GM12873 (cell line): ENCODE measurements around the gene COG8.

Experiments used
- TF ChIP-seq, protein P1 (sequence below): IDR thresholded peaks from 2 replicates; pipeline ENCODE4 v1.5.1; 2012; ENCODE audit warnings: low read depth, mild to moderate bottlenecking, moderate library complexity, low read length, control low read depth; ENCODE audit not compliant: insufficient read depth; ENCODE audit errors: missing control alignments

Gene COG8, protein sequence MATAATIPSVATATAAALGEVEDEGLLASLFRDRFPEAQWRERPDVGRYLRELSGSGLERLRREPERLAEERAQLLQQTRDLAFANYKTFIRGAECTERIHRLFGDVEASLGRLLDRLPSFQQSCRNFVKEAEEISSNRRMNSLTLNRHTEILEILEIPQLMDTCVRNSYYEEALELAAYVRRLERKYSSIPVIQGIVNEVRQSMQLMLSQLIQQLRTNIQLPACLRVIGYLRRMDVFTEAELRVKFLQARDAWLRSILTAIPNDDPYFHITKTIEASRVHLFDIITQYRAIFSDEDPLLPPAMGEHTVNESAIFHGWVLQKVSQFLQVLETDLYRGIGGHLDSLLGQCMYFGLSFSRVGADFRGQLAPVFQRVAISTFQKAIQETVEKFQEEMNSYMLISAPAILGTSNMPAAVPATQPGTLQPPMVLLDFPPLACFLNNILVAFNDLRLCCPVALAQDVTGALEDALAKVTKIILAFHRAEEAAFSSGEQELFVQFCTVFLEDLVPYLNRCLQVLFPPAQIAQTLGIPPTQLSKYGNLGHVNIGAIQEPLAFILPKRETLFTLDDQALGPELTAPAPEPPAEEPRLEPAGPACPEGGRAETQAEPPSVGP

DNA sequence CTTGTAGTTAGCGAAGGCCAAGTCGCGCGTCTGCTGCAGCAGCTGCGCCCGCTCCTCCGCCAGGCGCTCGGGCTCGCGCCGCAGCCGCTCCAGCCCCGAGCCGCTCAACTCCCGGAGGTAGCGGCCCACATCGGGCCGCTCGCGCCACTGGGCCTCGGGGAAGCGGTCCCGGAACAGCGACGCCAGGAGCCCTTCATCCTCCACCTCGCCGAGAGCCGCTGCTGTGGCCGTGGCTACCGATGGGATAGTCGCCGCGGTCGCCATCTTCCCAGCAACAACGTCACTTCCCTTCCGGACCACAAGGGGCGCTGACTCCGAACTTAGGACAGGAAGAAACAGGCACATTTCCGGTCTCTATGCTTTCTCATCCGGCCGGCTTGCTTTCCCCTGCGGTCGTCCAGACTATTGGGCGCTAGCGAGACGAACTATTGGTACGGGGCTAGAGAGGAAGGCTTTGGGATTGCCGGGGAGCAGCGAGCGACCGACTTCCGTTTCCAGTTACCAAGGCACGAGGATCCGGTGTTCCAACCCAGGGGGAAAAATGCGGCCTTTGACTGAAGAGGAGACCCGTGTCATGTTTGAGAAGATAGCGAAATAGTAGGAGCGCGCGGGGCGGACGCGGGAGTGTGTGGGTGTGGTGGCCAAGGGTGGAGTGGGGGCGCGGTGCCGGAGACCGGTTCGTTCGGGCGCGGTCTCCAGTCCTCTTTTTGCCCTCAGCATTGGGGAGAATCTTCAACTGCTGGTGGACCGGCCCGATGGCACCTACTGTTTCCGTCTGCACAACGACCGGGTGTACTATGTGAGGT is at the start of gene COG8, which contains the start of gene NIP7:
Gene COG8, minus strand, starts transcription at position 276 of the 806 bp plus-strand sequence. Its CDS starts 12 bp downstream, at position 264.
Gene NIP7, plus strand, starts transcription at position 484 of the 806 bp plus-strand sequence. Its CDS starts 58 bp downstream, at position 542.
- TF ChIP-seq, protein P1, sequence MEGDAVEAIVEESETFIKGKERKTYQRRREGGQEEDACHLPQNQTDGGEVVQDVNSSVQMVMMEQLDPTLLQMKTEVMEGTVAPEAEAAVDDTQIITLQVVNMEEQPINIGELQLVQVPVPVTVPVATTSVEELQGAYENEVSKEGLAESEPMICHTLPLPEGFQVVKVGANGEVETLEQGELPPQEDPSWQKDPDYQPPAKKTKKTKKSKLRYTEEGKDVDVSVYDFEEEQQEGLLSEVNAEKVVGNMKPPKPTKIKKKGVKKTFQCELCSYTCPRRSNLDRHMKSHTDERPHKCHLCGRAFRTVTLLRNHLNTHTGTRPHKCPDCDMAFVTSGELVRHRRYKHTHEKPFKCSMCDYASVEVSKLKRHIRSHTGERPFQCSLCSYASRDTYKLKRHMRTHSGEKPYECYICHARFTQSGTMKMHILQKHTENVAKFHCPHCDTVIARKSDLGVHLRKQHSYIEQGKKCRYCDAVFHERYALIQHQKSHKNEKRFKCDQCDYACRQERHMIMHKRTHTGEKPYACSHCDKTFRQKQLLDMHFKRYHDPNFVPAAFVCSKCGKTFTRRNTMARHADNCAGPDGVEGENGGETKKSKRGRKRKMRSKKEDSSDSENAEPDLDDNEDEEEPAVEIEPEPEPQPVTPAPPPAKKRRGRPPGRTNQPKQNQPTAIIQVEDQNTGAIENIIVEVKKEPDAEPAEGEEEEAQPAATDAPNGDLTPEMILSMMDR: peak; percentile 86

DNA sequence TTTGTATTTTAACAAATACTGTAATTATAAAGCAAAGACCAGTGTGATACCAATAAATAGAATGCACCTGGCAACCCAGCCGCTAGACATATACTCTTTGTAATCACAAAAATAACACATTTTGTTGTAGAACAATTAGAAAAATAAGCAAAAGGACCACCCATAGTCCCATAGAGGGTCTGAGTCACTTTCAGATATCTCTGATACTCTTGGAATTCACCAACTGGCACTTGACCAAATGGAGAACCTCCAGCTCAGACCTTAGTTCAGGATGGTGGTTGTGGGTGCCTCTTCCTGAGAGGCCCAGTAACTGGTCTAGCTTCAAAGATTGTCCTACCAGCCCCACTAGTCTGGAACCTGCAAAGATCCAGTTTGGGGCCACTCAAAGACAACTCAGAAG is 47.2 kb upstream of the COG8 start:
- TF ChIP-seq, protein P1: no peak

DNA sequence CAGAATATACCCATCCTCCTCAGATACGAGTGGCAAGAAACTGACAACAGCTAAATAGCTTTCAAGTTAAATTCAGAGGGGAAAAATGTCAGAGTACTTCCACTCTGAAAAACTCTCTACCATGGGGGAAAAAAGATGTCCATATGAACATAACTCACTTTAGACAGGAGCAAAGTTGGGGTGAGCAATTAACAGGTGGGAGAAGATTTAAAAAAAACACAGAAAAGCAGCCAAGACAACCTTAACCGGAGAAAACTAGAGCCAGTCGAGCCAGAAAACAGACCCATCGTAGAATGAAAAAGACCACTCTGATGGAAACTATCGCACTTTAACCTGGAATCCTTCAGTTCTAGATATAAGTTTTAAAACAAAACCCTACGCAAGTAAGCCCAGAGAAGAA is 45.6 kb upstream of the COG8 start:
- TF ChIP-seq, protein P1: no peak

DNA sequence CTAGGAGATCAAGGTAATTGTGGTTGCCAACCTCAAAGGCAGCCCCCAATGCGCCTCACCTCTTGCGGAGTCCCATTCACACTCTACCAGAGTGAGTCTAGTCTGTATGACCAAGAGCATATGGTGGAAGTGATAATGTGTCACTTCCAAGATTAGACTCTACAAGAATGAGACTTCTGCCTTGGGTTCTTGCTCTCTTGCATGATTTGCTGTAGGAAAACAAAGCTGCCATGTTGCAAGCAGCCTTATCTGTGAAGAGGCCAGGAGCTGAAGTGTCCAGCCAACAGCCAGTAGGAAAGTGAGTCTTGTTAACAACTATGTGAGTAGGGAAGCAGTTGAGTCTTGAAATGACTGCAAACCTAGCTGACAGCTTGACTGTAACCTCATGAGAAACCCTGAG is 43.1 kb upstream of the COG8 start:
- TF ChIP-seq, protein P1: no peak

DNA sequence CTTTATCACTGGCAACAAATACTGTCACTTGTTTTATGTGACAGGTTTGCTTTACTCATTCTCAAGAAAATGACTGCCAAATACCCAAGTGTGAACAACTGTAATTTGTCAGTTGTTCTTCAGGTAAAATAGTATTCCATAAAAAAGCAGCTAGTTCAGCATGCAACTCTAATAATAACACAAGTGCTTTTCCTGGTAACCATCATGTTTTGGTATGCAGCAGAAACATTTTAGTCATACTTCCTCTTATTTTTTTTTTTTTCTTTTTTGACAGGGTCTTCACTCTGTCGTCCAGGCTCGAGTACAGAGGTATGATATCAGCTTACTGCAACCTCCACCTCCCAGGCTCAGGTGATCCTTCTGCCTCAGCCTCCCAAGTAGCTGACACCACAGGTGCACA is 41.9 kb upstream of the COG8 start:
- TF ChIP-seq, protein P1: no peak

DNA sequence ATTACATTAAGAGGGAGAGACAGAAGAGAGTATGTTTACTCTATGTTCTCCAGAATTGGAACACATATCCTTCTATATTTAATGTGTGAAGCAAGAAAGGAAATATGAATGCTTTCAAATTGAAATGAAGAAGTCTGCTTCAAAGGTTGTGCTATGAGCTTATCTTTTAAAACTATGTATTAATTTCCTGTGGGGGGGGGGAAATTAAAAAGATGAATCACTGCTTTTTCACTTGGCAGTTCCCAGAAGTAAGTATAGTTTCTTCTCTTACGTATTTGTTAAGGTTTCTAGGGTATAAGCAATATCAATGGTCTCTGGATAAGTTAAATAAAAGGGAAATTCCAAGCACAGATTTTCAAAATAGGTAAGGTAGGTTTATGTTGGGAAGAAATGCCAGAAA is 39.4 kb upstream of the COG8 start:
- TF ChIP-seq, protein P1: no peak

DNA sequence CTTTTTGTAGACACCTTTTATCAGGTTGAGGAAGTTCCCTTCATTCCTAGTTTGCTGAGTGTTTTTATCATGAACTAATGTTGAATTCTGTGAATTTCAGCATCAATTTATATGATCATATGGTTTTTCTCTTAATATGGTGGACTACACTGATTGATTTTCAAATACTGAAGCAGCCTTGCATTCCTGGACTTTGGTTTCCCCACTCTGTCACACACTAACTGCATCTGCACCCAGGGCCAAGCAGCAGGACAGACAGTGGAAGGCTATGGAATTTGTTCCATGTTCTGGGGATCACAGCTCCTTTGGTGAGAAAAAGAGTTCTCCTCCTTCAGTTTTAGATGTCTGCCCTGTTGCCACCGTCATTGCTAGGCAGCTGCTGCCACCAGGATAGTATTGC is 38.7 kb upstream of the COG8 start:
- TF ChIP-seq, protein P1: no peak
